IMR-90 (cell line): ENCODE data around the gene YIPF1.

Experiments used
- CEBPB ChIP-seq: IDR thresholded peaks from 2 replicates; pipeline ENCODE4 v1.6.1; 2012; ENCODE audit warnings: low read depth, low read length, improper control_type of control experiment
- CTCF ChIP-seq: conservative IDR thresholded peaks from 2 replicates; pipeline ENCODE4 v1.5.1; 2012; ENCODE audit warnings: mild to moderate bottlenecking, low read depth, low read length, improper control_type of control experiment
- FOS ChIP-seq: fragments of 150-350 bp; IDR thresholded peaks from 2 replicates; pipeline ENCODE4 v1.6.1; 2016; ENCODE audit warnings: low read depth, low read length
- MAZ ChIP-seq: IDR thresholded peaks from 2 replicates; pipeline ENCODE4 v1.6.1; 2012; ENCODE audit warnings: low read depth, mild to moderate bottlenecking, low read length, improper control_type of control experiment, moderate library complexity, borderline replicate concordance
- RAD21 ChIP-seq: IDR thresholded peaks from 2 replicates; pipeline ENCODE4 v1.6.1; 2012; ENCODE audit warnings: low read length, improper control_type of control experiment
- RCOR1 ChIP-seq: IDR thresholded peaks from 2 replicates; pipeline ENCODE4 v1.6.1; 2012; ENCODE audit warnings: mild to moderate bottlenecking, low read length, improper control_type of control experiment; ENCODE audit not compliant: insufficient replicate concordance
- TF ChIP-seq, protein P1 (sequence below): fragments of 150-350 bp; IDR thresholded peaks from 2 replicates; pipeline ENCODE4 v1.6.1; 2017; ENCODE audit warnings: mild to moderate bottlenecking, antibody characterized with exemption, low read length, low read depth

GRCh38 chr1:53862507-53862906 lies 27.1 kb downstream of the YIPF1 start:
- TF ChIP-seq FOS (no peak), CTCF (no peak), CEBPB (no peak), RAD21 (no peak), RCOR1 (no peak), MAZ (no peak)
- TF ChIP-seq, protein P1, sequence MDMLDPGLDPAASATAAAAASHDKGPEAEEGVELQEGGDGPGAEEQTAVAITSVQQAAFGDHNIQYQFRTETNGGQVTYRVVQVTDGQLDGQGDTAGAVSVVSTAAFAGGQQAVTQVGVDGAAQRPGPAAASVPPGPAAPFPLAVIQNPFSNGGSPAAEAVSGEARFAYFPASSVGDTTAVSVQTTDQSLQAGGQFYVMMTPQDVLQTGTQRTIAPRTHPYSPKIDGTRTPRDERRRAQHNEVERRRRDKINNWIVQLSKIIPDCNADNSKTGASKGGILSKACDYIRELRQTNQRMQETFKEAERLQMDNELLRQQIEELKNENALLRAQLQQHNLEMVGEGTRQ: no peak
